ENCODE results near the gene SETD2.
"Not testable (repeated sequence)": the region's sequence is repeated elsewhere in the genome, so short reads cannot be mapped to it uniquely, and the experiment has no call there.

Gene SETD2, protein sequence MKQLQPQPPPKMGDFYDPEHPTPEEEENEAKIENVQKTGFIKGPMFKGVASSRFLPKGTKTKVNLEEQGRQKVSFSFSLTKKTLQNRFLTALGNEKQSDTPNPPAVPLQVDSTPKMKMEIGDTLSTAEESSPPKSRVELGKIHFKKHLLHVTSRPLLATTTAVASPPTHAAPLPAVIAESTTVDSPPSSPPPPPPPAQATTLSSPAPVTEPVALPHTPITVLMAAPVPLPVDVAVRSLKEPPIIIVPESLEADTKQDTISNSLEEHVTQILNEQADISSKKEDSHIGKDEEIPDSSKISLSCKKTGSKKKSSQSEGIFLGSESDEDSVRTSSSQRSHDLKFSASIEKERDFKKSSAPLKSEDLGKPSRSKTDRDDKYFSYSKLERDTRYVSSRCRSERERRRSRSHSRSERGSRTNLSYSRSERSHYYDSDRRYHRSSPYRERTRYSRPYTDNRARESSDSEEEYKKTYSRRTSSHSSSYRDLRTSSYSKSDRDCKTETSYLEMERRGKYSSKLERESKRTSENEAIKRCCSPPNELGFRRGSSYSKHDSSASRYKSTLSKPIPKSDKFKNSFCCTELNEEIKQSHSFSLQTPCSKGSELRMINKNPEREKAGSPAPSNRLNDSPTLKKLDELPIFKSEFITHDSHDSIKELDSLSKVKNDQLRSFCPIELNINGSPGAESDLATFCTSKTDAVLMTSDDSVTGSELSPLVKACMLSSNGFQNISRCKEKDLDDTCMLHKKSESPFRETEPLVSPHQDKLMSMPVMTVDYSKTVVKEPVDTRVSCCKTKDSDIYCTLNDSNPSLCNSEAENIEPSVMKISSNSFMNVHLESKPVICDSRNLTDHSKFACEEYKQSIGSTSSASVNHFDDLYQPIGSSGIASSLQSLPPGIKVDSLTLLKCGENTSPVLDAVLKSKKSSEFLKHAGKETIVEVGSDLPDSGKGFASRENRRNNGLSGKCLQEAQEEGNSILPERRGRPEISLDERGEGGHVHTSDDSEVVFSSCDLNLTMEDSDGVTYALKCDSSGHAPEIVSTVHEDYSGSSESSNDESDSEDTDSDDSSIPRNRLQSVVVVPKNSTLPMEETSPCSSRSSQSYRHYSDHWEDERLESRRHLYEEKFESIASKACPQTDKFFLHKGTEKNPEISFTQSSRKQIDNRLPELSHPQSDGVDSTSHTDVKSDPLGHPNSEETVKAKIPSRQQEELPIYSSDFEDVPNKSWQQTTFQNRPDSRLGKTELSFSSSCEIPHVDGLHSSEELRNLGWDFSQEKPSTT (N-terminal part only)

GRCh38 chr3:47164007-47164881, at the start of gene SETD2:
Gene SETD2, minus strand, starts transcription at chr3:47164113. Its CDS starts 189 bp downstream, at chr3:47163924.
- peak; percentile 74 to 77 for DNase-seq

DNA sequence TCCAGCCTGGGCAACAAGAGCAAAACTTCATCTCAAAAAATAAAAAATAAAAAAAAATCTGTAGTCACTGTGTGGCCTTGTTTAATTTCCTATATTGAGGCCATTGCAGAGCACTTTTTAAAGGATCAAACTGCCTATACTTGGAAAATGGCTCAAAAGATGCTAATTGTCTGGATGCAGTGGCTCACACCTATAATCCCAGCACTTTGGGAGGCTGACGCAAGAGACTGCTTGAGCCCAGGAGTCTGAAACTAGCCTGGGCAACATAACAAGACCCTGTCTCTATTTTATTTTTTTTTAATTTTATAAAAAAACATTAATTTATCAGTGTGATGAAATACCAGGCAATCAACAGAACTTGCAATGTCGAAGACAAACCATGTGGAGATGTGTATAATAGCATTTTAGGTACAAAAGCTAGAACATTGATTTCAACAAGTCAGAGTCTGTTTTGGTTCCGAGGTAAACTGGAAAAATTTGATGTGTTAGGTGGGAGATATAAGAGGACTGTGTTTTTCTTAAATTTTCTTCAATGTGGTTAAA, 47.0 kb upstream of the SETD2 start:
- no peak for DNase-seq

- DNase-seq: not testable (repeated sequence)
Measured at GRCh38 chr3:47206022-47206421, 42.1 kb upstream of the SETD2 start.

- DNase-seq: no peak
Measured at GRCh38 chr3:47204875-47205274, 41.0 kb upstream of the SETD2 start.

- no peak for DNase-seq
Measured at GRCh38 chr3:47202542-47202941, 38.6 kb upstream of the SETD2 start.

- DNase-seq: no peak
Measured at GRCh38 chr3:47197287-47197686, 33.4 kb upstream of the SETD2 start.

DNA sequence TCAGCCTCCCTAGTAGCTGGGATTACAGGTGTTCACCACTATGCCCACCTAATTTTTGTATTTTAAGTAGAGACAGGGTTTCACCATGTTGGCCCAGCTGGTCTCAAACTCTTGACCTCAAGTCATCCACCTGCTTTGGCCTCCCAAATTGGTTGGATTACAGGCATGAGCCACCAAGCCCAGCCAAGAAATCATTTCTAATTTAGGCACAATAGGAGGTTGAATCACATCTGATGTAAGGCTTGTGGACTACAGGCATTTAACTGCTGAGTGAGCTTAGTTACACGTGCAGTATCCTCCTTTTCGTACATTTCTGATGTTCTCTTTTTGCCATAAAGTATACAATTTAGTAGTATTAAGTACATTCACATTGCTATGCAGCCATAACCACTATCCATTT, 31.1 kb upstream of the SETD2 start:
- no peak for DNase-seq

GRCh38 chr3:47193871-47194859, 30.3 kb upstream of the SETD2 start:
- DNase-seq: no peak

DNA sequence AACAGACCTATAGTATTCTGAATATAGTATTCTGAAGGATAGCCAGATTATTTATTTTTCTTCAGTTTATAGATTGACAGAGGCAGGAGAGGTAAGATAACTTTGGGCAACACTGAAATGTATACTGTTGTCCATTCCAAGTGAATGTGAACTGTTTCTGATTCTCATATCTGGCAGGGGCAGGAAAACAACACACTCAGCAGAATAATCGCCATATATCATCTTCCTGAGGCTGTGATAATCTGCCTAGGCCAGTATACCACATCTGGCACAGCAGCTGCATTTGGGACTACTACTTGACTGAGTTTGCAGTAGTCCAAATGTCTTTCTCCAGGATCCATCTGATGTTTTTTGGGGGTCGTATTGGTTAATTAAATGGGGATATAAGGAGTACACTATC, 22.4 kb upstream of the SETD2 start:
- no peak for DNase-seq

- DNase-seq: not testable (repeated sequence)
Measured at GRCh38 chr3:47181685-47182084, 17.8 kb upstream of the SETD2 start.

GRCh38 chr3:47180011-47180410, 16.1 kb upstream of the SETD2 start:
- DNase-seq: not testable (repeated sequence)

GRCh38 chr3:47176582-47176981, 12.7 kb upstream of the SETD2 start:
- no peak for DNase-seq

- peak in 1 of 2 experiments; percentile 8 for DNase-seq
Measured at GRCh38 chr3:47163169-47164006, 525 bp downstream of the SETD2 start.

GRCh38 chr3:47162697-47163168, 1.2 kb downstream of the SETD2 start:
- no peak for DNase-seq

- no peak for DNase-seq
Measured at GRCh38 chr3:47161983-47162696, 1.8 kb downstream of the SETD2 start.

GRCh38 chr3:47159820-47160219, 4.1 kb downstream of the SETD2 start:
- DNase-seq: no peak

GRCh38 chr3:47158208-47158607, 5.7 kb downstream of the SETD2 start:
- DNase-seq: no peak

DNA sequence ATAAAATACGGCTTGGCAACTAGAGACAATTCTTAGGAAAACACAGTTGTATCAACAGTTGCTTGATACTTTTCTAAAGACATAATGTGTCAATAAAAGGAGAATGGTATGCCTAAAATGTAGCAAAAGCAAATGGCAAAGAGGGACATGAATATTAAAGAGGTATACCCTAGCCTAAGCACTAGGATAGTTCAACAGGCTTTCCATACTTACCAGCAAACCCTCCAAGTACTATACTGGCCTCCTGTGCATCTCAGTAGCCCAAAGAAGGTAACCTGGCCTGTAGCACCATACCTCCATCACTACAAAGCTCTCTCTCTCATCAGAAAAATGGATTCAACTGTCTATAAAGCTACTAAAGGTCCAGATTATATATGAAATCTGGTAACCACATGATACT, 7.5 kb downstream of the SETD2 start:
- DNase-seq: no peak

DNA sequence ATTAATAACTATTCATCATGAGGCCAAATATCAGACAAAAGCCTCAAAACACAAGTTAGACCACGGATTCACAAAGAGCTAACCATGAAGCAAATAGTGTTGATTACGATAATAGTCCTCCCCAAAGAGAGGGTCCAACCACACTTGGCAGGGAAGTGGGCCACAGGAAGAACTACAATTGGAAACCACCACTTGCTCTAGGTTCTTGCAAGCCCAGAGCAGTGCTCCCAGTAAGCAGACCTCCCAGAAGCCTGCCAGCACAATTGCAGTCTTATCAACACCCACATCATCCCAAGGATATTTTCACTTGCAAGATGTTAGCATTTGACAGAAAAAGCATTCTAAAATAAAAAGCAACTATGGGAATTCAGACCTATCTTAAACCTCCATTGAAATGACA, 11.3 kb downstream of the SETD2 start:
- DNase-seq: no peak

Data from NCI-H1930 (cell line).